Brain microvascular endothelial cell (primary cell): ENCODE data around the gene ACTN3.

Experiments used
- DNase-seq: peaks from one replicate; pipeline ENCODE4 v3.0.0-alpha.2; 2020
- H3K27ac ChIP-seq: fragments of 250-450 bp; sonication (Bioruptor Pico); 2 replicates; pipeline ENCODE4 v1.5.1; 2020; ENCODE audit warnings: mild to moderate bottlenecking, moderate library complexity
- H3K27me3 ChIP-seq: fragments of 250-450 bp; sonication (Bioruptor Pico); replicated peaks from 2 replicates; pipeline ENCODE4 v1.5.1; 2020; ENCODE audit warnings: mild to moderate bottlenecking
- H3K36me3 ChIP-seq: fragments of 250-450 bp; sonication (Bioruptor Pico); replicated peaks from 2 replicates; pipeline ENCODE4 v1.5.1; 2020; ENCODE audit warnings: mild to moderate bottlenecking
- H3K4me3 ChIP-seq: 2 replicates; pipeline ENCODE4 v1.5.1; 2011; ENCODE audit warnings: low read depth, mild to moderate bottlenecking, control low read depth, low read length, moderate library complexity
- in situ Hi-C: cut with HindIII; loops from 2 replicates; pipeline ENCODE4 v1.10.0; 2017; ENCODE audit warnings: low sequenced_read_pairs, low pct_ligation_motif_present
- TF ChIP-seq, protein P1 (sequence below): IDR thresholded peaks from 2 replicates; pipeline ENCODE4 v1.5.1; 2011; ENCODE audit warnings: low read depth, mild to moderate bottlenecking, moderate library complexity, low read length, control low read depth, inconsistent platforms; ENCODE audit errors: missing control alignments

The ACTN3 gene

DNA sequence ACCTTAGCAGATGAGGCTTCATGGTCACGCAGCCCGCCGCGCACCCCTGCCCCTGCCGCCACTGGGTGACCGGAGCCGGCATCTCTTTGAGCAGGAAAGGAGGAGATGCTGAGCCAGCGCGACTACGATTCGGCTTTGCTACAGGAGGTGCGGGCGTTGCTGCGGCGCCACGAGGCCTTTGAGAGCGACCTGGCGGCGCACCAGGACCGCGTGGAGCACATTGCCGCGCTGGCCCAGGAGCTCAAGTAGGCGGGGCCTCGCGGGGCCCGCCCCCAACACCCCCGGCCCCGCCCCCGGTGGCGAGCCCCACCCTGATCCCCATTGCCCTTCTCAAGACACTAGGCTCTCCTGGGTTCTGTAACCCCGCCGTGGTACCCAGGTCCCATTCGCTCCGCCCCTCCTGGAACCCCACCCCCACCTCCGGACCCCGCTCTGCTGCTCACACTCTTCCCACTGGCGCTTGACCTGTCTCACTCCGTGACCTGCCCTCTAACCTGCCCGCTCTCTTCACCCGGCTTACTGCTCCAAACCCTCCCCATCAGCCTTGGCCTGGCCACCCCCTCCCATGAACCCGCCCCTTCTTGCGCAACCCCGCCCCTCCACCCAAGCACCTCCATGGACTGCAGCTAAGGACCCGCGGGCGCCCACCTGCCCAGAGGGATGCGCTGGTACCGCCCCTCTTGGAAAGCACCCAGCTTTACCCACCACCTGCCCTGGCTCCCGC is 12.6 kb downstream of the ACTN3 start:
- Histone ChIP-seq H3K36me3 (no peaks in the 10 kb centered on the region), H3K27ac (no peak overlapping the region), H3K4me3 (no peak overlapping the region), H3K27me3 (no peaks in the 10 kb centered on the region)
- in situ Hi-C loops, result no loop called here
- TF ChIP-seq, protein P1, sequence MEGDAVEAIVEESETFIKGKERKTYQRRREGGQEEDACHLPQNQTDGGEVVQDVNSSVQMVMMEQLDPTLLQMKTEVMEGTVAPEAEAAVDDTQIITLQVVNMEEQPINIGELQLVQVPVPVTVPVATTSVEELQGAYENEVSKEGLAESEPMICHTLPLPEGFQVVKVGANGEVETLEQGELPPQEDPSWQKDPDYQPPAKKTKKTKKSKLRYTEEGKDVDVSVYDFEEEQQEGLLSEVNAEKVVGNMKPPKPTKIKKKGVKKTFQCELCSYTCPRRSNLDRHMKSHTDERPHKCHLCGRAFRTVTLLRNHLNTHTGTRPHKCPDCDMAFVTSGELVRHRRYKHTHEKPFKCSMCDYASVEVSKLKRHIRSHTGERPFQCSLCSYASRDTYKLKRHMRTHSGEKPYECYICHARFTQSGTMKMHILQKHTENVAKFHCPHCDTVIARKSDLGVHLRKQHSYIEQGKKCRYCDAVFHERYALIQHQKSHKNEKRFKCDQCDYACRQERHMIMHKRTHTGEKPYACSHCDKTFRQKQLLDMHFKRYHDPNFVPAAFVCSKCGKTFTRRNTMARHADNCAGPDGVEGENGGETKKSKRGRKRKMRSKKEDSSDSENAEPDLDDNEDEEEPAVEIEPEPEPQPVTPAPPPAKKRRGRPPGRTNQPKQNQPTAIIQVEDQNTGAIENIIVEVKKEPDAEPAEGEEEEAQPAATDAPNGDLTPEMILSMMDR, result no peak
- no peak for DNase-seq

DNA sequence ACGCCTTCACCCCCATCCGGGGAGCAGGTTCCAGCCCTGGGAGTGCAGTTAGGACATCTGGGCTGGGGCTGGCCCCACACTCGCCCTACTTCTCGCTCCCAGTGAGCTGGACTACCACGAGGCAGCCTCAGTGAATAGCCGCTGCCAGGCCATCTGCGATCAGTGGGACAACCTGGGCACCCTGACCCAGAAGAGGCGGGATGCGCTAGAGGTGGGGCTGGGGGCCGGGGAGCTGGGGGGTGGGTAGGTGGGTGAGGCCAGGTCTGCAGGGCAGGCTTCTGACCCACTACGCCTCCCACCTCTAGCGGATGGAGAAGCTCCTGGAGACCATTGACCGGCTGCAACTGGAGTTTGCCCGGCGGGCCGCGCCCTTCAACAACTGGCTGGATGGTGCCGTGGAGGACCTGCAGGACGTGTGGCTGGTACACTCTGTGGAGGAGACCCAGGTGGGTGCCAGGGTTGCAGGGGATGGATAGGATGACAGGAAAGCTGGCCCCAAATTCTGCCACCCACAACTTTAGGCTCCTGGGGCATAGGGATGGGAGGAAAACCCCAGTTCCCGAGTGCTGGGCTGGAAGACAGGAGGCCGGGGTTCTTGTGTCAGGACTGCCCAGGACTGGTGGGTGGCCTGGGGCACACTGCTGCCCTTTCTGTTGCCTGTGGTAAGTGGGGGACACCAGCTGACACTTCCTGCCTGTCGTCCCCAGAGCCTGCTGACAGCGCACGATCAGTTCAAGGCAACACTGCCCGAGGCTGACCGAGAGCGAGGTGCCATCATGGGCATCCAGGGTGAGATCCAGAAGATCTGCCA is 13.4 kb downstream of the ACTN3 start:
- in situ Hi-C loops, result no loop called here
- Histone ChIP-seq H3K27me3 (no peaks in the 10 kb centered on the region), H3K36me3 (no peaks in the 10 kb centered on the region), H3K27ac (no peak overlapping the region), H3K4me3 (no peak overlapping the region)
- TF ChIP-seq, protein P1, result no peak
- DNase-seq, result no peak

DNA sequence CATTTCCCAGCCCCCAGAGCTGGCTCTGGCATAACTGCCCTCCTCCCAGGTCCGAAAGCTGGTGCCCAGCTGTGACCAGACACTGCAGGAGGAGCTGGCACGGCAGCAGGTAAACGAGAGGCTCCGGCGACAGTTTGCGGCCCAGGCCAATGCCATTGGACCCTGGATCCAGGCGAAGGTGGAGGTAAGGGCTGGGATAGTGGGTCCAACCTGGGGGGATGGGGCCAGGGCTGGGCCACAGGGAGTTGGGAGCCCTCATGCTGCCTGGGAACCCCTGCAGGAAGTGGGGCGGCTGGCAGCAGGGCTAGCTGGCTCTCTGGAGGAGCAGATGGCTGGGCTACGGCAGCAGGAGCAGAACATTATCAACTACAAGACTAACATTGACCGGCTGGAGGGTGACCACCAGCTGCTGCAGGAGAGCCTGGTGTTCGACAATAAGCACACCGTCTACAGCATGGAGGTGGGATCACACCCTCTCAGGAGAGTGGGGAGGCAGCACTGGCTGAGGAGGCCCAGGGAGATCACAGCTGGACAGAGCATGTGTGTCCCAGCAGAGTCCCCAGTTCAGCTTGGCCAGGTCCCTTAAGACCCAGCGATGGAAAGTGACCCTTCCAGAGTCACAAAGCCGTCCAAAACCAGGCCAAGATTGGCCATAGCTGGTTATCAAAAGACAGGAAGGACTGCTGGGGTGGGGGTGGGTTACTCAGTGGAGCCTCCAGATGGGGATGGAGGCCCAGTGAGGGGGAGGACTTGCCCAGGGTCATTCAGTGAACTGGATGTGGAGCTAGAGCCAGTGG is 14.7 kb downstream of the ACTN3 start:
- no peak overlapping the region for H3K4me3 ChIP-seq
- H3K36me3 ChIP-seq, result no peaks in the 10 kb centered on the region
- H3K27ac ChIP-seq, result no peak overlapping the region
- TF ChIP-seq, protein P1, result no peak
- in situ Hi-C loops, result no loop called here
- DNase-seq, result no peak
- H3K27me3 ChIP-seq, result no peaks in the 10 kb centered on the region

DNA sequence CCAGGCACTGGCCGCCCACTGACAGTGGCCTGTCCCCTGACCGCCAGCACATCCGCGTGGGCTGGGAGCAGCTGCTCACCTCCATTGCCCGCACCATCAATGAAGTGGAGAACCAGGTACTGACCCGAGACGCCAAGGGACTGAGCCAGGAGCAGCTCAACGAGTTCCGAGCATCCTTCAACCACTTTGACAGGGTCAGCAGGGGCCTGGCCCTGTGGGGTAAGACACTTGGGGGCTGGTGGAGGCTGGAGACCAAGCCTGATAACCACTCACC is 15.2 kb downstream of the ACTN3 start:
- in situ Hi-C loops, result no loop called here
- no peak for DNase-seq
- no peaks in the 10 kb centered on the region for H3K27me3 ChIP-seq
- no peak overlapping the region for H3K27ac ChIP-seq
- H3K36me3 ChIP-seq, result no peaks in the 10 kb centered on the region
- no peak overlapping the region for H3K4me3 ChIP-seq
- TF ChIP-seq, protein P1, result no peak

DNA sequence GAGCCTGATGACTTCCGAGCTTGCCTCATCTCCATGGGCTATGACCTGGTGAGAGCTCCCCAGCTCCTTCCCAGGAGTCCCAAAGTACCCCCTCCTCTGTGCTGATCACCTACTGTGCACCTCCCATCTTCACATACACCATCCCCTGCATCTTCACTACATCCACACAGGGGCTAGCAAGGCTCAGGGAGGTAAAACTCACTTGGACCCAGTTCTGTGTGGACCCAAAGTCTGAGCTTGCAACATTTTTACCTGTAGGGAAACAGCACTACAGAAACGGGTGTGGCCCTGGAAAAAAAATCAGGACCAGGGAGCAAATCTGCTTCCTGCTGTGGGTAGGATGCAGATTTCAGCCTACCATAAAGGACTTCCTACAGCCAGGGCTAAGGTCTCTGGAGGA is 15.6 kb downstream of the ACTN3 start:
- Histone ChIP-seq H3K36me3 (no peaks in the 10 kb centered on the region), H3K4me3 (no peak overlapping the region), H3K27ac (no peak overlapping the region), H3K27me3 (no peaks in the 10 kb centered on the region)
- in situ Hi-C loops, result no loop called here
- no peak for DNase-seq
- TF ChIP-seq, protein P1, result no peak
